ENCODE measurements around the gene FAM9B.
"Not testable (repeated sequence)": the region's sequence is repeated elsewhere in the genome, so short reads cannot be mapped to it uniquely, and the experiment has no call there.

The FAM9B gene

DNA sequence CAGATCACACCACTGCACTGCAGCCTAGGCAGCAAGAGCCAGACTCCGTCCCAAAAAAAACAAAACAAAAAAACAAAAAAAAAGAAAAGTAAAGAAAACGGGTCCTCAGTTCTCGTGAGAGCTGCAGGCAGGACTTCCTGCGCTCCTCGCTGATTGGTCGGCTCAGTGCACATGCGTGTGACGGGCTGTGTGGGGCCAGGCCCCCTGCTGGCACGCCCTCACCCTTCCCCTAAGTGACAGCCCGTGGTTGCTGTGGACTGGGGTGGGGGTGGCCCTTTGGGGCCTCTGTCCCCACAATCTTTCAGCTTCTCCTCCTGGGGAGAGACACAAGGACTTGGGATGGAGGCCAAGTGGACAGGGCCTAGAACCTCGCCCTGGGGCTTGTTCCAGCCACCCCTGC, at the start of gene FAM9B:
FAM9B (minus strand) TSS at position 139 of the 400 bp plus-strand sequence. CDS start 1,141 bp downstream, outside the sequence.
- DNase-seq (ENCODE audit: low read depth in 1 of 2, low spot score in 1 of 2), result no peak

DNA sequence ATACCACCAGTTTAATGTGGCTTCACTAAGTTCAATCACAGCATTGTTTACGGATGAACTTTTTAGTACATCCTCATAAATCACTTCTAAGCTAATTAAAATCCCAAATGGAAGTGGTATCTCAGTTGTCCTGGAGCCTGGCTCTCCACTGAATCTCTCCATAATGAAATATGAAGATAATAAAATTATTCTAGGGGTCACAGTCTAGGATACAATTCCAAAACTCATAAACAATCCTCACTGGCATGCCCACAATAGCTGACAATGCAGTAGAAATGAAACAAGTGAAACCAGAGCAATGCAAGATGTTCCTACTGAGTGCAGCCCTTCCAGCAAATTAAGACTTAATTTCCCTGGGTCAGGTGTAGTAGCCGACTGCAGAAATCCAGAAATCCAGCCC, 47.3 kb upstream of the FAM9B start:
- no peak for DNase-seq (ENCODE audit: low read depth in 1 of 2, low spot score in 1 of 2)

GRCh38 chrX:9074326-9074725, 40.4 kb upstream of the FAM9B start:
- DNase-seq (ENCODE audit: low read depth in 1 of 2, low spot score in 1 of 2), result no peak

GRCh38 chrX:9072281-9072680, 38.4 kb upstream of the FAM9B start:
- no peak for DNase-seq (ENCODE audit: low read depth in 1 of 2, low spot score in 1 of 2)

DNA sequence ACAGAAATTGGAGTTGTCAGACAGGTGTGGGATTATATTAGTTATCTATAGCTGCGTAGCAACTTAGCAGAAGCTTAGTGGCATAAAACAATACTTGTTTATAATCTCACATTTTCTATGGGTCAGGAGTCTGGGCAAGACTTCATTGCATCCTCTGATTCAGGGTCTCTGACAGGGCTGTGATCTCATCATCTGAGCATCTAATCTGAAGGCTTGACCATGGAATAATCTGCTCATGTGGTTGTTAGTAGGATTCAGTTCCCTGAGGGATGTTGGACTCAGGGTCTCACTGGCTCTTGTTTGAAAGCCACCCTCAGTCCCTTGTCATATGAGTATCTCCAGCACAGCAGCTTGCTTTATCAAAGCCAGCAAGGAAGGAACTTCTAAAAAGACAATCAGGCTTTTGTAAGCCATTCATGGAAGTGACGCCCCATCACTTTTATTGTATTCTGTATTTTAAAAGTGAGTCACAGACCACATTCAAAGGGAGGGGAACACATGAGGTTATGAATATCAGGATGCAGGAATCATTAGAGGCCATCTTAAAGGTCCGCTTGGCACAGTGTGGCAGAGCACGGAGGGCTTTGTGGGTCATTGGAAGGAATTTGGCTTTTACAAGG, 37.2 kb upstream of the FAM9B start:
- no peak for DNase-seq (ENCODE audit: low read depth in 1 of 2, low spot score in 1 of 2)

DNA sequence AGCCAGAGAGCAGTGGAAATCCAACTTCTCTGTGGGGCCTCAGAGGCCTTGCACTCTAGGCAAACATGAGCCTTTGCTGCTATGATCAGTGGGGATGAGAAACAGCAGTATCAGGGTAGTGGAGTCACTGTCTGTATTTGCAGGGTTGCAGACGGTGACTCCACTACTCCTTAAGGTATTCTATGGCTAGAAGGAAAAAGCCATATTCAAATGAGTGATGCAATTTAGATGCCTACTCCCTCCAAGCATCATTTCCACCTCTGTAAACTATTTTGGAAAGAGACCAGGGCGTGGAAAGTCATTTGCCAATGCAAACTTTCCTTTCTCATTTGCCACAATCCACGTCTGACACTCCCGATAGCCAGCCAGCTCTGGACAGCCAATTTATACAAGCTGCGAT, 35.6 kb upstream of the FAM9B start:
- DNase-seq (ENCODE audit: low read depth in 1 of 2, low spot score in 1 of 2), result no peak

DNA sequence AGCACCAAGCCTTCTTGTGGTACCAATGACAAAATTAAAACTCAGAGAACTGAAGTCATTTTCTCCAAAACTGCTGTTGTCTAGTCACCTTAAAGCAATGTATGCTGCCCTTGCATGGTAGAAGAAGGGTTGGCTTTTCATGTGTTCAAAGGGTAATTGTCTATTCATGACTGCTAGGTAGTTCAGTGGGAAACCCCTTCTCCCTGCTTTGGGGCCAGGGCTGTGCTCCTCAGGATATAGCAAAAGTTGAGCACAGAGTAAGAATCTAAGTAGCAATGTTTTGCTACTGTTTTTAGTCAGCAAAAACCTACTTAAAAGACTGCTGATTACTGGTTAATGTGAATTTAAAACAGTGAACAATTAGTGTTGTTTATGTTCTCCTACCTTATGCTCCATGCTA, 30.8 kb upstream of the FAM9B start:
- DNase-seq (ENCODE audit: low read depth in 1 of 2, low spot score in 1 of 2), result no peak

DNA sequence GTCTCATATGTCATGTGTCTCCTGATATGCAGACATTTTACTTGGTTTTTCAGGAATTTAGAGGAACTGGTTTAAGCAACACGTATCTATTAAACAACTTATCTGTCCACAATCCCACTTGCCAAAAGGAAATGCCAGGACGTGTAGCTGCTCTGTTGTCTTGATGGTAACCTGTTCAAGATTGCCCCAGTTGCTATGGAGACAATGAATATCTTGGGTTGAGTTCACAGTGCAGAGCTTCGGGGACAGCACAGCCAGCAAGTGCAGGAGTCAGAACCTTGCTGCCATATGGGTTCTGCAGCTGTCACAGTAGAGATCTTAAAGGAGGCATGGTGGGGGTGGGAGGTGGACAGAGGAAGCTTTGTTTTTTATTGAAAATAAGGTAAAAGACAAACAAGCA, 28.7 kb upstream of the FAM9B start:
- no peak for DNase-seq (ENCODE audit: low read depth in 1 of 2, low spot score in 1 of 2)

- DNase-seq (ENCODE audit: low read depth in 1 of 2, low spot score in 1 of 2), result no peak
Measured at GRCh38 chrX:9055354-9055753, 21.4 kb upstream of the FAM9B start.

- DNase-seq (ENCODE audit: low read depth in 1 of 2, low spot score in 1 of 2), result no peak
Measured at GRCh38 chrX:9052081-9052480, 18.2 kb upstream of the FAM9B start.

DNA sequence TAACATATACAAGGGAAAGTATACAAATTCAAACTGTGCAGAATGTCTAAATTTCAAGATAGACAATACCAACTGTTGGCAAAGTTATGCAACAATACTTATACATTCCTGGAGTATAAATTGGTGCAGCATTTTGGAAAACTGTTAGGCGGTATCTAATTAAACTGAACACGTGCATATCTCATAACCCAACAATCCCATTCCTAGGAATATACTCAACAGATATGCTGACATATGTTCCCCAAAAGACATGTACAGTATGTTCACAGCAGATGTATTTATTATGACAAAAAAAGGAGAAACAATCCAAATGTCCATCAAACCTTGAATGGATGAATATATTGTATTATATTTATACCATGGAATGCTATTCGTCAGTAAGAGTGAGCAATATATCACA, 16.4 kb upstream of the FAM9B start:
- DNase-seq (ENCODE audit: low read depth in 1 of 2, low spot score in 1 of 2), result no peak

DNA sequence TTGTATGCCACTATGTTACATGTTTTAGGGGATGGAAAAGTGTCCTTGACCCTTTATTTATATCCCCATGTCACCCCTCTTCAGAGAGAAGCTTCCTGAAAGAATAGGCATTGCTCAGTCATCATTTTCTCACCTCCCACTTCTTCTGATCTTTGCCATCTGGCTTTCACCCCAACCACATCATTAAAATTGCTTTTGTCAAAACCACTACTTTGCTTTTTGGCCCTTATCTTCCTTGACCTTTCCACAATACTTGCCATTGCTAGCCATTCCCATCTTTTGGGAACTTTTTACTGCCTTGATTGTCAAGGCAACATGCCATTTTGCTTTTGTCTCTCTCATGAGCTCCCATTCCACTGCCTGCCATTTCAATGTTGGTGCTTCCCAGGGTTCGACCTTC, 14.9 kb upstream of the FAM9B start:
- no peak for DNase-seq (ENCODE audit: low read depth in 1 of 2, low spot score in 1 of 2)

GRCh38 chrX:9038244-9038643, 4.3 kb upstream of the FAM9B start:
- DNase-seq (ENCODE audit: low read depth in 1 of 2, low spot score in 1 of 2), result no peak

DNA sequence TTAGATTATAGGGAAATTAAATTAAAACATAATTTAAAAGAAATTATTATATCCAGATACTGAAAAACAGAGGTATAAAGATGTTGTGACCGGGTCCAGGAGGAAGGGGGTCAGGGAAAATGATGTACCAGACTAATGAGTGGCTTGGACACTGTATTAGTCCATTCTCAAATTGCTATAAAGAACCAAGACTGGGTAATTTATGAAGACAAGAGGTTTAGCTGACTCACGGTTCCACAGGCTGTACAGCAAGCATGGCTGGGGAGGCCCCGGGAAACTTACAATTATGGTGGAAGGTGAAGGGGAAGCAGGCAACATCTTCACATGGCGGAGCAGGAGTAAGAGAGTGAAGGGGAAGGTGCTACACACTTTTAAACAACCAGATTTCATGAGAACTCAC, 3.4 kb upstream of the FAM9B start:
- no peak for DNase-seq (ENCODE audit: low read depth in 1 of 2, low spot score in 1 of 2)

DNA sequence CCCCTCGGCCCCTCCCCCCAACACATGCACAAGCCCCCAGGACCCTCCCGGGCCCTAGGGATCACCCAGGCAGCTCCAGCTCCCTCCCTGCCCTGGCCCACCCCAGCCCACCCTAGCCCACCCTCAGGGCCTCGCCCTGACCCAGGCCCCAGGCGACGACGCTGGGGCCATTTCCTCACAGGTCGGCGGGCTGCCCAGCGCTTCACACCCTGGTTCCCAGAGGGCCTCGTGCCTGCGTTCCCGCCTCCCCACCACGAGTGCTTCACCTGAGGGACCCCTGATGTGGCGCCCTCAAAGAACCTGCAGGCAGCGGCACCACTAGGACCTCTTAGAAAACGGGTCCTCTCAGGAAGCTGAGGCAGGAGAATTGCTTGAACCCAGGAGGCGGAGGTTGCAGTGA, 341 bp downstream of the FAM9B start:
- DNase-seq (ENCODE audit: low read depth in 1 of 2, low spot score in 1 of 2), result no peak

DNA sequence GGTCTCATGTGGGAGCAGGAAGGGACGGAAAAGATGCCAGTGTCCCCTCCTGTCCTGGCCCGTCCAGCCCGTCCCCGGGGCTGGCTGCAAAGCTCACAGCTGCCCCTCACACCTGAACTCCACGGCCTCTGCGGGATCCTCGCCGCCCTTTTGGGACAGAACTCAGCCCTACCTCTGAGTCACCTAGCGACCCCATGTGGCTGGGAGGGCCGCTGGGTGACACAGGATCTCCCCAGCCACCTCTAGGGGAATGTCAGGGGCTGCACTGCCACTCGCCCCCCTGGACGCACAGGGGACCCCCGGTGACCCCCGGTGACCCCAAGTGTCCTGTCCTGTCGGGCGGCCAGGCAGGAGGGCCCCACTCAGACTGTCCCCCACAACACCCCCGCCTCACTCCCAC, 748 bp downstream of the FAM9B start:
- no peak for DNase-seq (ENCODE audit: low read depth in 1 of 2, low spot score in 1 of 2)

DNA sequence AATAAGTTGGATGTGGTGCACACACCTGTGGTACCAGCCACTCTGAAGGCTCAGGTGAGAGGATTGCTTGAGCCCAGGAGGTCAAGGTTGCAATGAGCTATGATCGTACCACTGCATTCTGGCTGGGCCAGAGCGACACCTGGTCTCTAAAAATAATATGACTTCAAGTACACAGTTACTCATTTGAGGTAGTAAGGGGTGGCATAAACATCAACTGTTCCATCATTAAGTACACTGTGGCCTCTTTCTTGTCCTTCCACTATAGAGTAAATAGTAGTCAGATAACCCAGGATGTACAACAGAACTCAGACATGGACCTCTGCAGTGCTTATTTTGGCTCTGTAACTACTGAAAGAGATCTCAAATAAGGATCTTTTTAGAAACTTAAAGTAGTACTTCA, 10.6 kb downstream of the FAM9B start:
- no peak for DNase-seq (ENCODE audit: low read depth in 1 of 2, low spot score in 1 of 2)

DNA sequence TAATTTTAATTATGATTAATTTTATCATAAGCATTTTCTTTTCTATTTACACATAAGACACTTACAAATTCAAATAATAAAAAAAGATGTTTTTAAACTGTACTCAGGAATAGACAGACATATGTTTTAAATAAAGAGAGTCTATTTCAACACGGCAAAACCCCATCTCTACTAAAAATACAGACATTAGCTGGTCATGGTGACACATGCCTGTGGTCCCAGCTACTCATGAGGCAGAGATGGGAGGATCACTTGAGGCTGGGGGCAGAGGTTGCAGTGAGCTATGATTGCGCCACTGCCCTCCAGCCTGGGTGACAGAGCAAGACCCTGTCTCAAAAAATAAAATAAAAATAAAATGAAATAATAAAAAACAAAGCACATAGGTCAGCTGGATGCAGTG, 14.8 kb downstream of the FAM9B start:
- no peak for DNase-seq (ENCODE audit: low read depth in 1 of 2, low spot score in 1 of 2)

DNA sequence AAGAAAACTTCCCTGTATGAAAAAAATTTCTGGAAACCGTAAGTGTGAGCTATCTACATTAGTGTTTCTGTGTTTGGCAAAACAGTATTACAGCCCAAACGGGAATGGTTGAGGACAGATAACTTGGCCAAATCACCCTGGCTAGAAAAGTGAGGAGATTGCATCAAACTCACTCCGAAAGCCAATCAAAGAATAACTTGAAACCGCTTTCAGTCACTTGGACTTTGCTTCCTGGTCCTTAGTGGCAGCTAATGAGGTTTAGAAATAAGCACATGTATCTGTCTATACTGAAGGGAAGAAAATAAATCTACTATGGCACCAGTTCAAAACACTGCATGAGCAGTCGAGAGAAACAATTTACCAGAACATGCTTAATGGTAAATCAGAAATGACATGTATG, 15.6 kb downstream of the FAM9B start:
- DNase-seq (ENCODE audit: low read depth in 1 of 2, low spot score in 1 of 2), result not testable (repeated sequence)

GRCh38 chrX:9003041-9003440, 30.9 kb downstream of the FAM9B start:
- no peak for DNase-seq (ENCODE audit: low read depth in 1 of 2, low spot score in 1 of 2)

GRCh38 chrX:8988446-8988845, 45.5 kb downstream of the FAM9B start:
- peak in 1 of 2 donors; percentile 27 for DNase-seq (ENCODE audit: low read depth in 1 of 2, low spot score in 1 of 2)

DNA sequence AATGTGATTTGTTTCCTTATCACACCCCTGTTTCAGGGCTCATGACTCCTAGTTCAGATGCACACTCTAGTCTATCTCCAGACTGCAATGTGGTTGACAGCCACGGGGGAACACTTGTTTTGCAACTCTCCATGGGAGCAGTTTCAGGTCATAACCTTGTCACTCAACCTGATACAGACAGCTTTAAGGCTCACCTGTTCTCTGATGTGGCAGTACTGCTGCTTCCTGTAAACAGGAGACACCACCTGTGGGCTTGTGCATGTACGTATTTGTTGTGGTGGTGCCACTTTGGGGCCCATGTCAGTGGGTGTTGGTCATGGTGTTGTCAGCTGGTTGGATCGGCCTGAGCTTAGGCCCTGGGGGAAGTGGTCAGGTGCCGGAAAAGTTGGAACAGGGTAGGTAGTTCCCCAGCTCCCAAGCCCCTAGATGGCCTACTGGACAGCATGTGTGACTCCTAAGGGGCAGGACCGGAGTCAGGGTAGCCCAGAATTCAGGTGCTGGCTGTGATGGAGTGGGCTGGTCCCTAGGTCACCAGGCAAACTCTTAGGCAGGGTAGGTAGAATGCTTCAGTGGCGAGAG, 46.2 kb downstream of the FAM9B start:
- no peak for DNase-seq (ENCODE audit: low read depth in 1 of 2, low spot score in 1 of 2)

- DNase-seq (ENCODE audit: low read depth in 1 of 2, low spot score in 1 of 2), result no peak
Measured at GRCh38 chrX:8984231-8984630, 49.7 kb downstream of the FAM9B start.
